Motor neuron (in vitro differentiated cells): ENCODE data around the gene CES2. TPM values are rescaled to one million over a fixed set of nuclear protein-coding genes. Genes with fewer than 3 reads are reported as not detected.

Source experiments
- ATAC-seq, 8 experiments: fragments of 200-7000 bp; cut with Tn5 transposase; replicated peaks in 6 of 8; 2 replicates each; pipeline ENCODE4 v1.8.0; 2021; ENCODE audit warnings: mild to moderate bottlenecking in 8 of 8, moderate library complexity in 8 of 8
- H3K27ac ChIP-seq, 2 donors: fragments of 250-450 bp; sonication (Bioruptor Pico); 2 replicates each; pipeline ENCODE4 v1.9.0; 2021; ENCODE audit warnings: antibody characterized with exemption in 2 of 2, mild to moderate bottlenecking in 2 of 2, moderate library complexity in 1 of 2
- H3K4me1 ChIP-seq, 2 donors: fragments of 250-450 bp; sonication (Bioruptor Pico); replicated peaks in 1 of 2; 2 replicates each; pipeline ENCODE4 v1.6.1; 2021; ENCODE audit warnings: antibody characterized with exemption in 2 of 2, mild to moderate bottlenecking in 2 of 2, moderate library complexity in 1 of 2
- H3K4me3 ChIP-seq, 5 donors: fragments of 250-450 bp; sonication (Bioruptor Pico); 2 replicates each; pipeline ENCODE4 v1.9.0; 2021; ENCODE audit warnings: antibody characterized with exemption in 5 of 5, mild to moderate bottlenecking in 5 of 5, moderate library complexity in 4 of 5
- whole genome bisulfite sequencing, 10 experiments: fragments of 450-650 bp; shearing (Covaris generic); methylation state at CpG; one replicate each; pipeline ENCODE4 v1.0.0; 2022; 5-methylcytosine and 5-hydroxymethylcytosine counted together
- in situ Hi-C, 9 experiments: fragments of 400-800 bp; cut with MboI; loops; one replicate each; pipeline ENCODE4 v1.15.0; 2021; ENCODE audit warnings: low sequenced_read_pairs in 9 of 9, low pct_unique_long_range_greater_than_20kb in 2 of 9; ENCODE audit not compliant: unreplicated experiment in 9 of 9
- total RNA-seq, 8 experiments: library from RNA; unstranded; fragments of 300-600 nt; gene quantifications; 2 replicates each; pipeline versions ENCODE4 v1.2.3 to v1.2.4, GENCODE V29; 2022

CES2 gene
- total RNA-seq, 8 experiments from 2014 or later, result 16.8 to 73.9 (median 32.2) TPM

- Histone ChIP-seq H3K4me1 (peaks cover 0 to 8% of the 10 kb centered on the region in 2 donors), H3K4me3 (no peak overlapping the region), H3K27ac (no peak overlapping the region)
- no peak for ATAC-seq
- WGBS, 10 experiments, result 50 to 83% (median 69%) methylated on average over 1 to 4 of the region's 9 CpGs; no CpG with 5 or more reads in 6 of the 10 experiments
- in situ Hi-C loops, result no loop called here
Measured at GRCh38 chr16:66917741-66918140, 17.6 kb upstream of the CES2 start.

DNA sequence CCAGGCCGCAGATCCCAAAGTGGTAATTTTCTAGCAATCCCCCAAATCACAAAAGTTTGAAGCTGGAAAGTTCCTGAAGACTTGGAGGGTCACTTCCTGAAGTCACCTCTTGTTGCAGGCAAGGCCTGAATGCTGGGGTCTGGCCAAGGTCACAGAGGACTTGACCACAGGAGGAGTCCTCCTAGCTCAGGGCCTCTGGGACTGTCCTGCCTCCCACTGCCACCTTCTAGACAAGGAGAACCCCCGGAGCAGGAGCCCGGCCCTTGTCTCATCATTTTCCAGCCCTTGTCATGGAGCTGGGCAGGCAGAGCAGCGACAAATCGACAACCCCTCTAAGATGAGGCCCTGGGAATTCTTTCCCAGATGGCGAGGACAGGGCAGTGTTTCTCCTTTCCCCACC lies 17.0 kb upstream of the CES2 start:
- ATAC-seq, result no peak
- no peak overlapping the region for H3K4me3 ChIP-seq
- H3K4me1 ChIP-seq, result peaks cover 0 to 14% of the 10 kb centered on the region in 2 donors
- WGBS, 10 experiments, result 71 to 83% (median 80%) methylated on average over 1 to 3 of the region's 6 CpGs; no CpG with 5 or more reads in 7 of the 10 experiments
- H3K27ac ChIP-seq, result no peak overlapping the region
- in situ Hi-C loops, result no loop called here

DNA sequence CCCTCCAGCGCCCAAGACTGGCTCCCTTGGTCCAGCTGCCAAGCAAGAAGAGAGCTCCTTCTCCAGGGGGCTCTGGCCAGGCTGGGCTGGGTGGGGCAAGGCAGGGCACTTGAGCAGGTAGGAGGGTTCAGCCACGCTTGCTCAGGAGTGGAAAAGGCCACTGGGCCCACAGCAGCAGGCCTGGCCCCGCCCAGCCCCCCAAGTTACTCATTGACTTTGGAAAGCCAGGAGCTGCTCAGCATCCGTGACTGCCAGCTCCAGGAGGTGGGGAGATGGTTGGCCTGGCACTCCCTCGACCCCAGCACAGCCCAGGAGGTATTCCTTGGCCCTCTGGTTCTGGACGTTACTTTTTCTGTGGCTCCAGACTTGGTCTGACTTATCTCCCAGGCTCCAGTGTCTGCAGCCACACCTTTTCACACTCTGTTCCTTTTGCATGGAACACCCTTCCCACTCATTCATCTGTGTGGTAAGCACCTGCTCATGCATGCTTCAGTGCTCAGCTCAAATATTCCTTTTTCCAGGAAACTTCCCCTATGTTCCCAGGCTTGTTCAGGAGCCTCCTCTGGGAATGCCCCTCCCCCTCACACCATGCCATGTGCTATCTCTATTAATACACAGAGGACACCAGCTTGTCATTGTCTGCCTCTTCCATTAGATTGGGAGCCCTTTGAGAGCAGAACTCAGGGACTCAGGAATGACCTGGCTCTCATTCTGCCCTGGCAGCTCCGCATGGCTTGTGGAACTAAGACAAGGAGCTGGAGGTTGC lies 16.3 kb upstream of the CES2 start, which contains the start of gene CDH16:
CDH16 (minus strand) TSS at position 83 of the 766 bp plus-strand sequence. CDS start 820 bp downstream, outside the sequence.
- ATAC-seq, result peak in 1 of 8 experiments; percentile 27
- Histone ChIP-seq H3K4me1 (peaks cover 0 to 12% of the 10 kb centered on the region in 2 donors), H3K27ac (no peak within 1 kb of the TSS), H3K4me3 (no peak within 1 kb of the TSS)
- in situ Hi-C loops, result no loop called here
- WGBS, 10 experiments, result 0 to 100% (median 50%) methylated on average over 1 to 2 of the region's 7 CpGs; no CpG with 5 or more reads in 5 of the 10 experiments

DNA sequence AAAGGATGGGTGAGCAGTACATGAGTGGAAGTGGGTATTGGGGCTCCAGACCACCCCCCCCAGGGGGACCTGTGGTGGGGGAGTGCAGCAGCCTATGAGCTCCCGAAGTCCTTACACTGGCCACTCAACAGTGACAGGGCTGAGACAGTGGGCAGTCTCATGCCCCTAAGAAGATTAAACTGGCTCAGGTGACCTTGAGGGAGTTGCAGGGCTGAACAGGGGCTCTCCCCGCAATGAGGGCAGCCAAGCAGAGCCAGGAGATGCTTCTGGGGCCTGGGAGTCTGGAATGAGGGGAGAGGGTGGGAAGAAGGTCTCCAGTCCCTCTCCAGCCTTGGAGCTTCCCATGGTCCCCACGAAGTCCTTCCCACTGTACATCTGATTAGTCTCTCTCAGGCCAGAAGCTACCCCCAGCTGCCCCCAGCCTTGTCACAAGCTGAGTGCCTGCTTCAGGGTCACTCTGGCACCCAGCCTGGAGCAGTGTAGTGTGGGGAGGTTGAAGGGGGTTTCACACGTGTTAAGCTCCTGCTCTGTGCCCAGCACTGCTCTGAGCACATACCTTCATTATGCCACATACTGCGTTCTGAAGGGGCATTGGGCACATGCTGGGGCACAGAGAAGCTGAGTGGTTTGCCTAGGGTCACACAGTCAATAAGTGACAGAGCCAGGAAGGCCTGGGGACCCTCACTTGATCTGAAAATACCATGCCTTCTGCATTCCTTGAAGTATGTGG lies 15.6 kb upstream of the CES2 start:
- H3K4me3 ChIP-seq, result no peak overlapping the region
- WGBS, 10 experiments, result 33 to 67% (median 63%) methylated on average over 1 of the region's 5 CpGs; no CpG with 5 or more reads in 6 of the 10 experiments
- no peak overlapping the region for H3K27ac ChIP-seq
- ATAC-seq, result peak in 3 of 8 experiments; percentile 2 to 11 (median 7)
- in situ Hi-C loops, result no loop called here
- H3K4me1 ChIP-seq, result peaks cover 0 to 14% of the 10 kb centered on the region in 2 donors

GRCh38 chr16:66920299-66920590 lies 15.1 kb upstream of the CES2 start:
- H3K27ac ChIP-seq, result no peak overlapping the region
- no peak overlapping the region for H3K4me3 ChIP-seq
- 40 to 42% methylated on average over 1 to 2 of the region's 2 CpGs; no CpG with 5 or more reads in 8 of the 10 experiments for WGBS, 10 experiments
- peak in 4 of 8 experiments; percentile 2 to 73 (median 36) for ATAC-seq
- in situ Hi-C loops, result no loop called here
- H3K4me1 ChIP-seq, result peaks cover 0 to 17% of the 10 kb centered on the region in 2 donors

DNA sequence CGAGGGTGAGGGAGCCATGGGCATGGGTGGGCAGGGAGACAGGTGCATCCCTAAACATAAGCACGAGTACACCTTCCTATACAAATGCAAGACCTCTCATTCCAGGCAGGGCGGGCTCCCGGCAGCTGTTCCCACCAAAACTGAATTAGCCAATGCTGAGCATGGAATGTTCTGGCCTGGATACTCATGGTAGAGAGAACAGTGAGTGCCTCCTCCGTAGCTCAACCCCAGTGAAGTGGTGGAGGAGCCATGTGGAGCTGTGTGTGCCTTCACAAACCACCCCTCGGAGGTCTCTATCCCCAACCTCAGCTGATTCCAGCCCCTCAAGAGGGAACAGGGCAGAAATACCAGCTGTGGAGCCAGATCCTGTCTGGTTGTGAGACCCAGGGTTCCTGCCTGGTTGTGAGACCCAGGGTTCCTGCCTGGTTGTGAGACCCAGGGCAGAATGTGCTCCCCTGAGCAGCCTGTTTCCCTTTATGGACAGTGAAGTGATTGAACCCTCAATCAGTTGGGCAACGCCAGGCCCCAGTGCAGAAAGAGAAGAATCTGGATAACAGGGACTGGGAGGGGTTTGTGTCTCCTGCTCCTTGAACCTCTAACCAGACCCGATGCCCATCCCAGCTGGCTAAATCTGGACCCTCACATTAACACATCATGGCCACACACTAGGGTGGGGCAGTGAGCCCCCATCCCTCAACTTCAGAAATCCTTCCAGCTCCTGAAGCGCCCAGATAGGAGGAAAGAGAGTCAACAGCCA lies 14.2 kb upstream of the CES2 start:
- Histone ChIP-seq H3K27ac (no peak overlapping the region), H3K4me1 (peaks cover 4 to 21% of the 10 kb centered on the region in 2 donors), H3K4me3 (no peak overlapping the region)
- in situ Hi-C loops, result no loop called here
- no peak for ATAC-seq
- WGBS, 10 experiments, result 0 to 83% (median 66%) methylated on average over 1 to 4 of the region's 9 CpGs; no CpG with 5 or more reads in 6 of the 10 experiments

- Histone ChIP-seq H3K4me3 (no peak overlapping the region), H3K27ac (no peak overlapping the region), H3K4me1 (peaks cover 12 to 29% of the 10 kb centered on the region in 2 donors)
- in situ Hi-C loops, result no loop called here
- peak in 3 of 8 experiments; percentile 3 to 73 (median 23) for ATAC-seq
- WGBS, 10 experiments, result 0 to 100% (median 80%) methylated on average over 1 to 17 of the region's 42 CpGs; no CpG with 5 or more reads in 1 of the 10 experiments
Measured at GRCh38 chr16:66921729-66922450, 13.4 kb upstream of the CES2 start.

GRCh38 chr16:66923247-66923731 lies 12.0 kb upstream of the CES2 start:
- Histone ChIP-seq H3K27ac (no peak overlapping the region), H3K4me1 (peaks cover 12 to 35% of the 10 kb centered on the region in 2 donors), H3K4me3 (no peak overlapping the region)
- 40 to 90% (median 71%) methylated on average over 1 to 12 of the region's 18 CpGs; no CpG with 5 or more reads in 3 of the 10 experiments for WGBS, 10 experiments
- peak in 1 of 8 experiments; percentile 3 for ATAC-seq
- in situ Hi-C loops, result no loop called here

GRCh38 chr16:66923866-66924265 lies 11.4 kb upstream of the CES2 start:
- no peak overlapping the region for H3K4me3 ChIP-seq
- H3K4me1 ChIP-seq, result peaks cover 12 to 35% of the 10 kb centered on the region in 2 donors
- in situ Hi-C loops, result no loop called here
- no peak overlapping the region for H3K27ac ChIP-seq
- WGBS, 10 experiments, result 100% methylated on average over 1 of the region's 3 CpGs; no CpG with 5 or more reads in 9 of the 10 experiments
- ATAC-seq, result no peak

DNA sequence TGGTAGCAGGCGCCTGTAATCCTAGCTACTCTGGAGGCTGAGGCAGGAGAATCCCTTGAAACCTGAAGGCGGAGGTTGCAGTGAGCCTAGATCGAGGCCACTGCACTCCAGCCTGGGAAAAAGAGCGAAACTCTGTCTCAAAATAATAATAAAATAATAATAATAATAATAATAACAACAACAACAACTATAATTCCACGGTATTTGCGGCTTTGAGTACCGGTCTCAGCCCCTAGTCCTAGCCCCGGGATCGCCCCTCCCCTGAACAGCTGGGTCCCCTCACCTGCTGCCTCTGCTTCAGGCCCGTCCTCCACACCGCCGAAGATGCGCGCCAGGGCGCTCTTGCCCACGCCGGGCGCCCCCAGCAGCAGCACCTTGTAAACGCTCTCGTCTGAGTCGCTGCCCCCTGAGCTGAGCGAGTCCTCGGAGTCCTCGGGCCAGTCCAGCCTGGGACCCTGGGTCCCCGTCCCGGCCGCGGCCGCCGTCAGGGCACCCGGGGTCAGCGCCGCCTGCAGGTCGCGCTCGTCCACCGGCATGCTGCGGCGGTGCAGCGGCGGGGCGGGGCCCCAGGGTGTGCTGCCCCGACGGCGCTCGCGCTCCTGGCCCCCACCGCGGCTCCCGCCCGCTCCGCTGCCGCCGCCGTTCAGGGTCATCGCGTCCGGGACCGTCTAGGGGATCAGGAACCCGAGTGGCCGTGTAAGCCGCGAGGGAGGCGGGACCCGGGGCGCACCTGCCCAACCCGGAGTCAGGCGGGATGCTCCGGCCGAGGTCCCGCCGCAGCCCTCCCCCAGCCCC lies 10.6 kb upstream of the CES2 start:
- WGBS, 10 experiments, result 13 to 100% (median 65%) methylated on average over 1 to 5 of the region's 72 CpGs; no CpG with 5 or more reads in 4 of the 10 experiments

DNA sequence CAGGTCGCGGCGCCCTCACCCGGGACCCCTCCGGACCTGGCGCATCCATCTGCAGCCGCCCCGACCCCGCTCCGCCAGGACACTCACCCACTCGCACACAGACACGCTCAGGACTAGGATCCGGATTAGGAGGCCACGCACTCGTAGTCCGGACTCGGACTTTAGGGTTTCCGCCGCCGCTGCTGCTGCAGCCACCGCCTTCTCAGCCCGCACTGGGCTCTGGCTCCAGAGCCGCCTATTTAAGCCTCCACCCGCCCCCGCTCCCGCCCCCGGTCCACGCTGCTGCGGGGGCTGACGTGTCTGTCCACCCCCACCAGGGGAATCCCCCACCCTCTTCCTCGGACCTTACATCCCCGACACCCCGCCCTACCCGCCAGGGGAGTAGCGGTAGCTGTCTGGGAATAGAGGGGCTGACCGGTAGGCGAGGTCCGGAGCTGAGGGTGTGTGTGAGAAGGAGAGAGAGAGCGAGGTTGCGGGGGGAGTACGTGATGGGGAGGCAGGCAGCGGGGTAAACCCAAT lies 9.9 kb upstream of the CES2 start, which contains the start of gene RRAD:
RRAD (minus strand) TSS at position 214 of the 519 bp plus-strand sequence. CDS start 356 bp downstream, outside the sequence.
- ATAC-seq, result peak; percentile 15 to 62 (median 45)
- Histone ChIP-seq H3K4me3 (peak within 1 kb of the TSS in 4 of 5 donors; percentile 6 to 24 (median 16)), H3K27ac (no peak within 1 kb of the TSS), H3K4me1 (peaks cover 12 to 31% of the 10 kb centered on the region in 2 donors)
- in situ Hi-C loops, result loop anchor here in 1 of 9 experiments (25.0 kb wide), 1 partner anchor 487 kb away; the partner anchor contains the start of gene ZDHHC1
- 0 to 9% methylated on average over 1 to 4 of the region's 42 CpGs; no CpG with 5 or more reads in 8 of the 10 experiments for WGBS, 10 experiments

More for the DNA sequence above, 10.6 kb upstream of the CES2 start:
- no peak overlapping the region for H3K27ac ChIP-seq
- peaks cover 12 to 31% of the 10 kb centered on the region in 2 donors for H3K4me1 ChIP-seq
- peak overlapping the region in 3 of 5 donors; percentile 14 to 24 (median 19) for H3K4me3 ChIP-seq
- in situ Hi-C loops, result loop anchor here in 1 of 9 experiments (25.0 kb wide), 1 partner anchor 488 kb away; the partner anchor contains the start of gene ZDHHC1
- peak; percentile 4 to 66 (median 36) for ATAC-seq
